HL-60/S4 treated with retinoic acid at 250 ng/mL for 4 days and 3 days (cell line): ENCODE data around the gene CCNI.

ENCODE experiments used
- in situ Hi-C: fragments of 300-500 bp; cut with MboI; formaldehyde crosslinking; loops from 2 replicates; pipeline ENCODE4 v1.7.0; 2022; ENCODE audit warnings: low sequenced_read_pairs

The CCNI gene

DNA sequence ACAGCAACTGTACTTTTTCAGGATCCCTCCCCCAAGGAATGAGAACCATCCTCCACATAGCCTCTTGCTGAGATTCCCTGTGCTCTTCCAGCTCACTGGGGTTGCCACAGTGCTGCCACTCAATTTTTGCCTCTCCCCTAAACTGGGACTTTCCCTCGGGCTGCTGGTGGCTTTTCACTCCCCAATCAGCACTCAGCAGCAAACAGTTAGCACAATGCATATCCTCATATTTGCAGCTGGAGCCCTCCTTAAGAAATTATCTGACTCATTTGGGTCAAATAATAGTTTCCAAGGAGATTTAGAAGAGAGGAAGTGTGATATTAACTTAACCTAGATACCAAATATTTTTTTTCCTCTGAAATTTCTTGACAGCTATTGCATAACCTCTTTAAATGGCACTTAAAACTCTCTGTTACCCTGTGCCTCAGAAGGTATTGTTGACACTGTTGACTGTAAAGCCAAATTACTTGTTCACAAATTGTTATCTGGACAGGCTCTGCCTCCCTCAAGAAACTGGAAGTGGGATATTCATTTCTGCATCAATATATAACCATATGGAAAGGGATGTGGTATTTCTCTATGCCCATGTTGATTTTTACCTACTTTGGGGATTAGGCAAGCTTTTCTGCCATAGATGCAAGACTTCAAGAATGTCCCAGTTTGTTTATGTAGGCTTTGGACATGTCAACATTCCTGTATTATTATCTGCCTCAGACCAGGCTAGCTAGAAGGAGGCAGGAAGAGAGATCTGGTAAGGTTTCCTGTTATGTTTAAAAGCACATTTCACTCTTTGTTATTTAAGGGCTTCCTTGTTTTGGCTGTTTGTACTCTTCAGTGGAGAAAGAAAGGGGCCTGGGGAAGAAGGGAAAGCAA is 68.2 kb downstream of the CCNI start:
- in situ Hi-C loops, result no loop called here

DNA sequence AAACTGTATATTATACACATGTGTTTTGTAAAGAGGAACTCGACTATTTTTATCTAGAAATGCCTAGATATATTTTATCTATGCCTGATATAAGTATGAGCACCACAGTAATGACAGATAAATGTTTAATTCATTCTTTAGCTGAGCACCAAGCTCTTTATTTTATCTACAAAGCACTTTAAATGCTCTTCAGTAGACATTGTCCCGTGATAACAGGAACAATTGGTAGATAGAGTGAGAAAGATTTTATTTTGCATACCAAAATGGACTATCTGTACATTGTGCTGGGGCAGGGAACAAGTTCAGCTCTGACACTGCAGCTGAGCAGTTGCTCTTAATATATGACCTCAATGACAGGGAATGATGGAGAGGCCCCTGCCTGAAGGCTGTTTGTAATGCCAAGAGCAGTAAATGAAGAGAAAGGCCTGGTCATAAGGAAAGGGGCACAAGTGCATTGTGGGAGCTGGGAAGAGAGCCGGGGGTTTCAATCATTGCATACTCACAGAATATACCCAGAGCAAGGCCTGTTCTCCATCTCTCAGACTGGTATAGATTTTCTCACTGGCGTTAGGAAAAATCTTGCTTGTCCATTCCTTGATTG is 68.9 kb downstream of the CCNI start:
- in situ Hi-C loops, result no loop called here

DNA sequence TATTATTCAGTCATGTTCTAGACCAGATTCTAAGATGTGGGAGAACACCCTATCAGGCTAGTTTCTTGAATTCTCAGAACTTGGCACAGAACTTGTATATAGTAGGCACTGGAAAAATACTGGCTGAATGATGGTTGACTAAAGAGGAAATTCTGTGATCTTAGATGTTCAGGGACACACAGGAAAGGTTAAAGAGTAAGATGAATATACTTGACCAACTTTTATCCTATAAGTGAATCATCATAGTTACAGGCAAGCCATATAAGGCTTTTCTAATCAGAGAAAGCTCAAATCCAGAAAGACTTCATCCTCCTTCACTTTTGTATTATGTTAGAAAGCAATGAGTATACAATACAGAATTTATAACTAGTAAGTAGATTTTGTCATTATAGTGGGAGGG is 72.4 kb downstream of the CCNI start:
- in situ Hi-C loops, result no loop called here

DNA sequence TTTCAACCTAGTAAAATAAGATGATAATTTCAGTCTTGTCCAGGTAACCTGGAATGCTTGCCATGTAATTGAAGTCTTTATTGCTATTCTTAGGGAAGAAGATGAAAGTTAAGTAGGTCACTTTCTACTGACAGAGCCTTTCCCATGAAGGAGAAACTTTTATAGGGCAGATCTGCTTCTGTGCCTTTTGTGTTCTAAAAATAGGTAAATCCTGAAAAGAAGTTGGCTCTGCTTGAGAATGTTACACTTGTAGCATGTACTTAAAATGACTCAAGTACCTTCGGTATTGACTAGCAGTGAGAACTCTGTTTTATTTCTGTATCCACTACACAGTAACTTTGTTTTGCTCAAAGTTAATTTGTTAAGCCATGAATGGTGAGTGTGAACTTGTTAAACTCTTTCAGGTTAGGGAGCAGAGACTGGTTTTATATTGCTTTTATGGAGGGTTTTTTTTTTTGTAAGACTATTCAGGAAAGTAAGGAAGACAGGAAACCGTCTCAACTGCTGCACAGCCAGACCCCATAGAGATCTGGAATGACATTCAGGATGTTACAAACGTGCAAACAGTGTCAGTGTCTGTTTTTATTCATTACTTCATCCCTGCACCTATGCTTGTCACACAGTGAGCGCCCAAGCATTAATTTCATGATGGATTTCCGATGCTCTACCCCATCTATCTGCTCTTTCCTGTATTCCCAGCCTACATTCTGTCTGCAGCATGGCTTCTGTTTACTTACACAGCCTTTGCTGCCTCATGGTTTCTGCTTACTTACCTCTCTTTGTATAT is 73.3 kb downstream of the CCNI start:
- in situ Hi-C loops, result no loop called here

DNA sequence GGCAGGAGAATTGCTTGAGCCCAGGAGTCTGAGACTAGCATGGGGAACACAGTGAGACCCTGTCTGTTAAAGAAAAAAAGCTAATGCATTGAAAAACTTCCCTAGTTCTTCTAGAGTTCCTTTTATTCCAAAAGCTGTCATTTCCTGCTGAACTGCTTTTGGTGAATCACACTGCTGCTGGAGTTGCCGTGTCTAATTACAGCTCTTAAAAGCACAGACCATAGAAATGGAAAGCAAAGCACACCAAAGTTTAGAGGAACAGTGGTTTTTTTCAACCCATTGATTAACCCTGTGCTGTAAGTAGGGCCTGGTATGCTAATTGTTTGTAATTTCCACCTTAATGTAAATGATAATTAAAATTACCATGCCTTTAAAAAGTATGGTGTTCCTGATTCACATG is 73.9 kb downstream of the CCNI start:
- in situ Hi-C loops, result no loop called here

DNA sequence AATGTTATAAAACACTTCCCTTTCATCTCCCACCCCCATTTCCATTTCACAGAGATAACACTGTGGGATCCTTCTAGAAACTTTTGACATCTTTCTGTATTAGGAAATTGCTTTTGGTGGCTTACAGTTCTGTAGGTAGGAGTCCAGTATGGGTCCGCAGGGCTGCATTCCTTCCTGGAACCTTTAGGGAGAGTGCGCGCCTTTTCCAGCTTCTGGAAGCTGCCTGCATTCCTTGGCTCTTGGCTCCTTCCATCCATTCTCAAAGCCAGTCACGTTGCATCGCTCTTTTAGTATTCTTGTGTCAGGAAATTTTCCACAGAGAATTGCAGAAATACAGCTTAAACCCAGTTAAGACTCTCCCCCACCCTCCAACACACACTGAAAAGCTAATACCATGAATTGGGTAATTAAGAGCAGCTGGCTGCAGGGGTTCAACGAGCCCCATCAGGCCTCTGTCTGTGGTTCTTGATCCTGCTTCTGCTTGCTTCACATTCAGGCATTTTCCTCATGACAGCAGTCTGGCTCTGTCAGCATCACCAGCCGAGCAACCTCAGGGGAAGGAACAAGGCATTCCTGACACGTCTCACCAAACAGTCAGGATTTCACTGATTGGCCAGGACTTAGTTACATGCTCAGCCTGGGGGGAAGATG is 77.4 kb downstream of the CCNI start:
- in situ Hi-C loops, result no loop called here

DNA sequence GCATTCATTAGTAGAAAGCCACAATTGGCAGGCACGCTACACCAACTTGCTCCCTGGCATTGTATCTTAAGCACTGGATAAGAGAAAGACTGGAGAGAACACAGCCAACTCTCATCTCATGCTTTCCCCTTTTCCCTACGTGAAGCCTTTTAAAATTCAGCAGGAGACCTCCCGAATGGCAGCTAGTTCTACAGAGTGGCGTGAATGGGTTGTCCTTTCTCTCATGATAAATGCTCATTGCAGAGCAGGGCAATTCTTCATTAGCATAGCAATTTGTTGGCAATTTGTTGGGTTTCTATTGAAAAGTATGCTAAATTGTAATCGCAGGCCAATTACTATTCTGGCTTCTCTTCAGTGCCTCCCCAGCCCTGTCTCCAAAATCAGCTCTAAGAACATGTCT is 78.3 kb downstream of the CCNI start:
- in situ Hi-C loops, result no loop called here
